ENCODE data around the gene ACACA.

DNA sequence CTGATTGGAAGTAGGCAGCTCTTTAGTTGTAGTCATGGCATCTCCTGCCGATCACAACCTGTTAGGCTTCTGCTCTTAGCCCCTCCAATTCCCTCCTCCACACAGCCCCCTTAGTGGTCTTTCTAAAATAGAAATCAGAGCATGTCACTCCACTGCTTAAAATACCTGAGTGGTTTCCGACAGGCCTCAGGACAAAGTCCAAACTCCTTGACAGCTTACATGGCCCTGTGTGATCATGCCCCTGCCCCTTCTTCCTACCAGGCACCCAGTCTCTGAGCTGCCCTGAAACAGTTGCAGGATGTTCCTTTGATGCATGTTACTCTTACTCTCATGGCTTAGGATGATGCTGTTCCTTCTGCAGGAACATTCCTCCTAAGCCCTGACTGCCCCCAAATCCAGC, 310.6 kb downstream of the ACACA start:
- TF ChIP-seq TFAP4 (CRISPR knock-in tag; IDR thresholded peaks at IDR 0.05; ENCODE audit: borderline replicate concordance) (no peak), POLR2AphosphoS2 (IDR thresholded peaks at IDR 0.05; ENCODE audit: low read length) (no peak), ZNF165 (CRISPR knock-in tag; IDR thresholded peaks at IDR 0.05; ENCODE audit: borderline replicate concordance) (no peak), NR4A1 (CRISPR knock-in tag; IDR thresholded peaks at IDR 0.05) (no peak), NR4A1 (tag; IDR thresholded peaks at IDR 0.05) (no peak), SMC3 (conservative IDR thresholded peaks at IDR 0.05; ENCODE audit: insufficient read depth, low read depth, low read length) (no peak), USF1 (CRISPR knock-in tag; IDR thresholded peaks at IDR 0.05) (no peak), POLR2A (conservative IDR thresholded peaks at IDR 0.05) (no peak; the same call in 1 of the 2 replicates), EZH2 (IDR thresholded peaks at IDR 0.05; ENCODE audit: borderline replicate concordance, low read depth, low read length) (no peak), CTCF (IDR thresholded peaks at IDR 0.05 in 2 of 3, conservative IDR thresholded peaks at IDR 0.05 in 1 of 3; ENCODE audit: insufficient read depth in 2 of 3, low read depth in 1 of 3, low read length in 3 of 3) (no peak), POLR2AphosphoS5 (IDR thresholded peaks at IDR 0.05; ENCODE audit: control insufficient read depth, insufficient read depth, low read depth, low read length) (no peak), ASH1L (IDR thresholded peaks at IDR 0.05; ENCODE audit: borderline replicate concordance, low read depth, partially characterized antibody) (no peak)
- TF ChIP-seq, protein P1, sequence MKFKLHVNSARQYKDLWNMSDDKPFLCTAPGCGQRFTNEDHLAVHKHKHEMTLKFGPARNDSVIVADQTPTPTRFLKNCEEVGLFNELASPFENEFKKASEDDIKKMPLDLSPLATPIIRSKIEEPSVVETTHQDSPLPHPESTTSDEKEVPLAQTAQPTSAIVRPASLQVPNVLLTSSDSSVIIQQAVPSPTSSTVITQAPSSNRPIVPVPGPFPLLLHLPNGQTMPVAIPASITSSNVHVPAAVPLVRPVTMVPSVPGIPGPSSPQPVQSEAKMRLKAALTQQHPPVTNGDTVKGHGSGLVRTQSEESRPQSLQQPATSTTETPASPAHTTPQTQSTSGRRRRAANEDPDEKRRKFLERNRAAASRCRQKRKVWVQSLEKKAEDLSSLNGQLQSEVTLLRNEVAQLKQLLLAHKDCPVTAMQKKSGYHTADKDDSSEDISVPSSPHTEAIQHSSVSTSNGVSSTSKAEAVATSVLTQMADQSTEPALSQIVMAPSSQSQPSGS (CRISPR knock-in tag; IDR thresholded peaks at IDR 0.05) = no peak

Measured in K562 (cell line).